ENCODE data around the gene AP2S1. TPM values are rescaled to one million over a fixed set of nuclear protein-coding genes. Genes with fewer than 3 reads are reported as not detected.
"Not testable (repeated sequence)": the region's sequence is repeated elsewhere in the genome, so short reads cannot be mapped to it uniquely, and the experiment has no call there.

Gene AP2S1
- total RNA-seq, 2 donors from 2014 or later, result 32.2 to 49.1 TPM

DNA sequence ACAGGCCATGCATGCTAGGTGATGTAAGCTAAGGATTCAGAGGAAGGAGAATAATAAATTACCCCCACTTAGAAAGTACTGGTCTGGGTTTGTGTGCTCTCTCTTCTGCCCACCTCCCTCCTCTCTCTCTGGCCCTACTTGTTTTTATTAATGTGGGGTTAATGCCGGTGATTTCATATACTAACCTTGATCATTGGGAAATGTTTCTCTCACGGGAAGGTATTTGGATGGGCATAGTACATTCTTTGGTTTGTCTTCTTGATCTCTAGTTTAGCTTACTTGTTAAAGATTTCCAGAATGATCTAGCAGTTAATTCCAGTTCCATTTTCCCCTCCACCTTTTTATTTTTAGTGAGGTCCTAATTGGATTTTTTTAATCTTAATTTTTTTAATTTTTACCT, 34.8 kb upstream of the AP2S1 start:
- intact Hi-C loops (cut with DNase I), result no loop called here
- DNase-seq, result no peak
- Histone ChIP-seq H3K36me3 (replicated peaks in 1 of 2; ENCODE audit: insufficient read depth in 1 of 2, low read depth in 2 of 2) (no peaks in the 10 kb centered on the region), H3K27ac (no peak overlapping the region), H3K4me3 (no peak overlapping the region), H3K27me3 (no peaks in the 10 kb centered on the region), H3K4me1 (peaks cover 3% of the 10 kb centered on the region), H3K9me3 (no peaks in the 10 kb centered on the region)
- no peak for ATAC-seq
- 53% methylated on average over 2 of the region's 2 CpGs for WGBS, 2 donors
- TF ChIP-seq POLR2A (IDR thresholded peaks at IDR 0.05), result no peak
- TF ChIP-seq, protein P1, sequence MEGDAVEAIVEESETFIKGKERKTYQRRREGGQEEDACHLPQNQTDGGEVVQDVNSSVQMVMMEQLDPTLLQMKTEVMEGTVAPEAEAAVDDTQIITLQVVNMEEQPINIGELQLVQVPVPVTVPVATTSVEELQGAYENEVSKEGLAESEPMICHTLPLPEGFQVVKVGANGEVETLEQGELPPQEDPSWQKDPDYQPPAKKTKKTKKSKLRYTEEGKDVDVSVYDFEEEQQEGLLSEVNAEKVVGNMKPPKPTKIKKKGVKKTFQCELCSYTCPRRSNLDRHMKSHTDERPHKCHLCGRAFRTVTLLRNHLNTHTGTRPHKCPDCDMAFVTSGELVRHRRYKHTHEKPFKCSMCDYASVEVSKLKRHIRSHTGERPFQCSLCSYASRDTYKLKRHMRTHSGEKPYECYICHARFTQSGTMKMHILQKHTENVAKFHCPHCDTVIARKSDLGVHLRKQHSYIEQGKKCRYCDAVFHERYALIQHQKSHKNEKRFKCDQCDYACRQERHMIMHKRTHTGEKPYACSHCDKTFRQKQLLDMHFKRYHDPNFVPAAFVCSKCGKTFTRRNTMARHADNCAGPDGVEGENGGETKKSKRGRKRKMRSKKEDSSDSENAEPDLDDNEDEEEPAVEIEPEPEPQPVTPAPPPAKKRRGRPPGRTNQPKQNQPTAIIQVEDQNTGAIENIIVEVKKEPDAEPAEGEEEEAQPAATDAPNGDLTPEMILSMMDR (IDR thresholded peaks at IDR 0.05), result no peak

DNA sequence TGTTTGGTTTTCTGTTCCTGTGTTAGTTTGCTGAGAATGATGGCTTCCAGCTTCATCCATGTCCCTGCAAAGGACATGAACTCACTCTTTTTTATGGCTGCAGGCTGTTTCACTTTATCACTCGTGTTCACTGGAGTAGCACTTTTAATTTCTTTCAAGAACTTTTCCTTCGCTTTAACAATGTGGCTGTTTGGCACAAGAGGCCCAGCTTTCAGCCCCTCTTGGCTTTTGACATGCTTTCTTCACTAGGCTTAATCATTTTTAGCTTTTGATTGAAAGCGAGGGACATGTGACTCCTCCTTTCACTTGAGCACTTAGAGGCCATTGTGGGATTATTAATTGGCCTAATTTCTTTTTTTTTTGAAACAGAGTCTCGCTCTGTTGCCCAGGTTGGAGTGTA, 32.1 kb upstream of the AP2S1 start:
- ATAC-seq; H3K4me3 ChIP-seq; H3K27me3 ChIP-seq; DNase-seq; intact Hi-C loops (cut with DNase I); H3K36me3 ChIP-seq (replicated peaks in 1 of 2; ENCODE audit: insufficient read depth in 1 of 2, low read depth in 2 of 2); H3K27ac ChIP-seq; H3K4me1 ChIP-seq; H3K9me3 ChIP-seq: not testable (repeated sequence)
- WGBS, 2 donors, result 71 to 83% methylated on average over 4 of the region's 4 CpGs

DNA sequence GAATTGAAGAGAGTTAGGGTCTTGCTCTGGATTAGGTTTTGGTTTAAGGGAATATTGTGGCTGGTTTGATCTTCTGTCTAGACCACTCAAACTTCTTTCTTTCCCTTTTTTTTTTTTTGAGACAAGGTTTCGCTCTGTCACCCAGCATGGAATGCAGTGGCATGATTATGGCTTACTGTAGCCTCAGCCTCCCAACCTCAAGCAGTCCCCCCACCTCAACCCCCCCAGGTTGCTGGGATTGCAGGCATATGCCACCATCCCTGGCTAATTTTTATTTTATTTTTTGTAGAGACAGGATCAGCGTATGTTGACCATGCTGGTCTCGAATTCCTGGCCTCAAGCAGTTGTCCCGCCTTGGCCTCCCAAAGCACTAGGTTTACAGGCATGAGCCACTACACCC, 31.4 kb upstream of the AP2S1 start:
- no peak overlapping the region for H3K27ac ChIP-seq
- DNase-seq, result no peak
- no peaks in the 10 kb centered on the region for H3K36me3 ChIP-seq (replicated peaks in 1 of 2; ENCODE audit: insufficient read depth in 1 of 2, low read depth in 2 of 2)
- WGBS, 2 donors, result 94% methylated on average over 4 of the region's 4 CpGs
- intact Hi-C loops (cut with DNase I), result no loop called here
- H3K4me3 ChIP-seq, result no peak overlapping the region
- no peaks in the 10 kb centered on the region for H3K27me3 ChIP-seq
- ATAC-seq, result no peak
- no peak for TF ChIP-seq POLR2A (IDR thresholded peaks at IDR 0.05)
- TF ChIP-seq, protein P1 (IDR thresholded peaks at IDR 0.05), result no peak
- no peaks in the 10 kb centered on the region for H3K9me3 ChIP-seq
- H3K4me1 ChIP-seq, result no peaks in the 10 kb centered on the region

DNA sequence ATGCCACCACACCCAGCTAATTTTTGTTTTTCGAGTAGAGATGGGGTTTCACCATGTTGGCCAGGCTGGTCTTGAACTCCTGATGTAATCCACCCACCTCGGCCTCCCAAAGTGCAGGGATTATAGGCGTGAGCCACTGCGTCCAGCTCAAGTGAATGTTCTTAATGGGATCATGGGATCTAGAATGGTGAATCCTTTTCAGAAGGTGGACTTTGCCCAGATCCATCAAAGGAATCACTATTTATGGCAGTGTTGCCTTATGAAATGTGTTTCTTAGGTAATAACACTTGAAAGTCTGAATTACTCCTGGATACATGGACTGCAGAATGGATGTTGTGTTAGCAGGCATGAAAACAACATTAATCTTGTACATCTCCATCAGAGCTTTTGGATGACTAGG, 30.4 kb upstream of the AP2S1 start:
- 93 to 97% methylated on average over 4 of the region's 4 CpGs for WGBS, 2 donors
- no peak for DNase-seq
- Histone ChIP-seq H3K4me3 (no peak overlapping the region), H3K27me3 (no peaks in the 10 kb centered on the region), H3K4me1 (no peaks in the 10 kb centered on the region), H3K27ac (no peak overlapping the region), H3K9me3 (no peaks in the 10 kb centered on the region), H3K36me3 (replicated peaks in 1 of 2; ENCODE audit: insufficient read depth in 1 of 2, low read depth in 2 of 2) (no peaks in the 10 kb centered on the region)
- intact Hi-C loops (cut with DNase I), result no loop called here
- ATAC-seq, result no peak
- TF ChIP-seq, protein P1 (IDR thresholded peaks at IDR 0.05), result no peak
- no peak for TF ChIP-seq POLR2A (IDR thresholded peaks at IDR 0.05)

DNA sequence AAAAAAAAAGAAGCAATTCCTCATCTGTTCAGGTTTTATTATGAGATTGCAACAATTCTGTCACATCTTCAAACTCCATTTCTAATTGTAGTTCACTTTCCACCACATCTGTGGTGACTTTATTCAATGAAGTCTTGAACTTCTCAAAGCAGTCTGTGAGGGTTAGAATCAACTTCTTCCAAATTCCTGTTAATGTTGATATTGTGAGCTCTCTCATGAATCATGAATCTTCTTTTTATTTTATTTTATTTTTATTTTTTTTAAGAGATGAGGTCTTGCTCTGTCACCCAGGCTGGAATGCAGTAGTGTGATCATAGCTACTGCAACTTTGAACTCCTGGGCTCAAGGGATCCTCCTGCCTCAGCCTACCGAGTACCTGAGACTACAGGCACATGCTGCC, 29.8 kb upstream of the AP2S1 start:
- 94% methylated on average over 1 of the region's 1 CpG for WGBS, 2 donors
- H3K4me3 ChIP-seq, result no peak overlapping the region
- no peaks in the 10 kb centered on the region for H3K9me3 ChIP-seq
- DNase-seq (no peak), ATAC-seq (no peak)
- TF ChIP-seq, protein P1 (IDR thresholded peaks at IDR 0.05), result no peak
- TF ChIP-seq POLR2A (IDR thresholded peaks at IDR 0.05), result no peak
- no peaks in the 10 kb centered on the region for H3K4me1 ChIP-seq
- H3K27me3 ChIP-seq, result no peaks in the 10 kb centered on the region
- H3K27ac ChIP-seq, result no peak overlapping the region
- no peaks in the 10 kb centered on the region for H3K36me3 ChIP-seq (replicated peaks in 1 of 2; ENCODE audit: insufficient read depth in 1 of 2, low read depth in 2 of 2)
- intact Hi-C loops (cut with DNase I), result no loop called here

All from body of pancreas (tissue), 4 donors.